Measurements from ENCODE around the gene SFRP2. TPM values are rescaled to one million over a fixed set of nuclear protein-coding genes. Genes with fewer than 3 reads are reported as not detected.

SFRP2 gene
- total RNA-seq, 1 donor from 2014 or later, result 87.7 TPM

DNA sequence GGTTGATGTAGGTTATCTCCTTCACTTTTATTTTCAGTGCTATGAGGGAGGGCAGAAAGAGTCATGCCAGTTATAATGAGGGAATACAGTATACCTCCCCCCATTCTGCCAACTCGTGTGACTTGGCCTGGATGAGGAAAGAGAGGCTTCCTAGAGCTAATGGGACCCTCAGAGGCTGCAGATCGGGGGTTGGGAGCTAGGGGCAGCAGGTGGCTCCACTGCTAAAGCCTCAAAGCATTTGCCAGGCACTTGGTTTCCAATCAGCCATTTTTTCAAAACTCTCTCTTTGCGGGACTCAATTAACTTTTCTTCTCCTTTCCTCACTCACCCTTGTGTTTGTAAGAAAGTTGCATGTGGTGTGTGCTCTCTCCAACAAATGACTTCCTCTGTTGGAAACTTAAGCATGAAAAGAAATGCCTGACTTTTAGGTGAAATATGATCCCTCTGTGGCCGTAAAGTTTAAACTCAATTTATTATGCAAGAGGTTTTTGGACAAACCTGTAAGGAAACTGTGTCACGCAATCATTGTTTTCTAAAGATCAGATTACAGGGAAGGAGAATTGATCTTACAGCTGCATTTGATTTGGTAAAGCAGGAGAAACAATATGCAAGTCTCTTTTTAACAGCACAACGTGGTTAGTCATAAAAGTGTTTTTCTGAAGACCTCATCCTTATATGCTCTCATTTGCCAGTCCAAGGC is 7.0 kb downstream of the SFRP2 start:
- TF ChIP-seq, protein P1, sequence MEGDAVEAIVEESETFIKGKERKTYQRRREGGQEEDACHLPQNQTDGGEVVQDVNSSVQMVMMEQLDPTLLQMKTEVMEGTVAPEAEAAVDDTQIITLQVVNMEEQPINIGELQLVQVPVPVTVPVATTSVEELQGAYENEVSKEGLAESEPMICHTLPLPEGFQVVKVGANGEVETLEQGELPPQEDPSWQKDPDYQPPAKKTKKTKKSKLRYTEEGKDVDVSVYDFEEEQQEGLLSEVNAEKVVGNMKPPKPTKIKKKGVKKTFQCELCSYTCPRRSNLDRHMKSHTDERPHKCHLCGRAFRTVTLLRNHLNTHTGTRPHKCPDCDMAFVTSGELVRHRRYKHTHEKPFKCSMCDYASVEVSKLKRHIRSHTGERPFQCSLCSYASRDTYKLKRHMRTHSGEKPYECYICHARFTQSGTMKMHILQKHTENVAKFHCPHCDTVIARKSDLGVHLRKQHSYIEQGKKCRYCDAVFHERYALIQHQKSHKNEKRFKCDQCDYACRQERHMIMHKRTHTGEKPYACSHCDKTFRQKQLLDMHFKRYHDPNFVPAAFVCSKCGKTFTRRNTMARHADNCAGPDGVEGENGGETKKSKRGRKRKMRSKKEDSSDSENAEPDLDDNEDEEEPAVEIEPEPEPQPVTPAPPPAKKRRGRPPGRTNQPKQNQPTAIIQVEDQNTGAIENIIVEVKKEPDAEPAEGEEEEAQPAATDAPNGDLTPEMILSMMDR (IDR thresholded peaks at IDR 0.05), result no peak
- no peaks in the 10 kb centered on the region for H3K9me3 Mint-ChIP-seq (ENCODE audit: unreplicated experiment)
- H3K27me3 Mint-ChIP-seq (ENCODE audit: unreplicated experiment), result peaks cover 66% of the 10 kb centered on the region
- H3K4me1 Mint-ChIP-seq (ENCODE audit: unreplicated experiment), result peaks cover 16% of the 10 kb centered on the region
- H3K27ac Mint-ChIP-seq (ENCODE audit: unreplicated experiment), result no peak overlapping the region
- DNase-seq (ENCODE audit: extremely low spot score, unreplicated experiment), result no peak
- no peak overlapping the region for H3K4me3 Mint-ChIP-seq (ENCODE audit: unreplicated experiment)
- peaks cover 8% of the 10 kb centered on the region for H3K36me3 Mint-ChIP-seq (ENCODE audit: unreplicated experiment)

DNA sequence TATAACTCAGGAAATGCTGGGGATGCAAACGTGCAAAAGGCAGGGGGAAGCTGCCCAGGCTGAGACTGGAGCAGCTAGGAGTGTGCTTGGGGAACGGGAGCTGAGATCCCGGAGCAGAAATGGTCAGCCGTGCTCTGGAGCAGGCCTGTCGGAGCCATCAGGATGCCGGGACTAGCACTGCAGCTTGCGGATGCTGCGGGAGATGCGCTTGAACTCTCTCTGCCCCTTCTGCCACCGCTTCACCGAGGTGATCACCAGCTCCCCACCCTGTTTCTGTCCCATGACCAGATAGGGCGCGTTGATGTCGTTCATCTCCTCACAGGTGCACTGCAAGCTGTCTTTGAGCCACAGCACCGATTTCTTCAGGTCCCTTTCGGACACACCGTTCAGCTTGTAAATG is 7.6 kb downstream of the SFRP2 start:
- H3K27me3 Mint-ChIP-seq (ENCODE audit: unreplicated experiment), result peaks cover 66% of the 10 kb centered on the region
- no peak overlapping the region for H3K4me3 Mint-ChIP-seq (ENCODE audit: unreplicated experiment)
- H3K9me3 Mint-ChIP-seq (ENCODE audit: unreplicated experiment), result no peaks in the 10 kb centered on the region
- H3K36me3 Mint-ChIP-seq (ENCODE audit: unreplicated experiment), result peaks cover 8% of the 10 kb centered on the region
- DNase-seq (ENCODE audit: extremely low spot score, unreplicated experiment), result no peak
- no peak overlapping the region for H3K27ac Mint-ChIP-seq (ENCODE audit: unreplicated experiment)
- H3K4me1 Mint-ChIP-seq (ENCODE audit: unreplicated experiment), result peaks cover 14% of the 10 kb centered on the region
- TF ChIP-seq, protein P1 (IDR thresholded peaks at IDR 0.05), result no peak

DNA sequence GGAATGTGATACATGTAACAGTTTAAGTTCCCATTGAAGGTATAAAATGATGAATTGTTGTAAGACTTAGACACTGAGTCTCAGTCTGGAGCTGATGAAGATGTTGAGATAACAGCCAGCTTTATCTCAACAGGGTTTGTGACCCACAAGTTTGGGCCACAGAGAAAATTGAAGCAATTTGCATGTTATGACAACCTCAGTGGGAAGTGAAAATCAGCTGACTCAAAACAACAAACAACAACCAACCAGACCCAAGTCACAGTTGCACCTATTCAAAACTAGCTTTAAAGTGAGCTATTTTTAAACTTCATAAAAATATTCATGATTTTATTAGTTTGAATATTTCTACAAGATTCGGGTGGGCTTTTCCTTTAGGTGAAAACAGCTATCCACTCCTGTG is 8.0 kb downstream of the SFRP2 start:
- H3K36me3 Mint-ChIP-seq (ENCODE audit: unreplicated experiment), result peaks cover 8% of the 10 kb centered on the region

DNA sequence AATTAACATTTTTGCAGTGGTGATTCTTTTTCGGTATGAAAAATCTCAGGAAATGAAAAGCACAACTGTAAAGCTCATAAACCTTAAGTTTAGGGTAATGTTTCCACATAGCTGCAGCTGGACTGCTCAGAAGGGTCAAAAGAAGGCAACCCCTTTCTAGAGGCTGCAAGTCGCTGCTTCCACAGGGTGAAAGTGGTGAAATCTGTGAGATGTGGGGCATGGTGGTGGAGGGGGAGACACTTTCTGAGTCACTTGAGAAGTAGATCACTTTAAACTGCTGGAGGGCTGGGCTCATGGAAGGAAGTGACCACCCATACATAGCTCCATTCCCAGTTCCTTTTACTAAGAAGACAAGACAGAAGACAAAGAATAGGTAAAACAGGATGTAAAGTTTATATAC is 8.7 kb downstream of the SFRP2 start:
- peaks cover 61% of the 10 kb centered on the region for H3K27me3 Mint-ChIP-seq (ENCODE audit: unreplicated experiment)
- H3K36me3 Mint-ChIP-seq (ENCODE audit: unreplicated experiment), result peaks cover 5% of the 10 kb centered on the region
- no peak overlapping the region for H3K27ac Mint-ChIP-seq (ENCODE audit: unreplicated experiment)
- DNase-seq (ENCODE audit: extremely low spot score, unreplicated experiment), result no peak
- no peak overlapping the region for H3K4me3 Mint-ChIP-seq (ENCODE audit: unreplicated experiment)
- TF ChIP-seq, protein P1 (IDR thresholded peaks at IDR 0.05), result no peak
- H3K4me1 Mint-ChIP-seq (ENCODE audit: unreplicated experiment), result peaks cover 12% of the 10 kb centered on the region
- H3K9me3 Mint-ChIP-seq (ENCODE audit: unreplicated experiment), result no peaks in the 10 kb centered on the region

More for the DNA sequence above, 8.0 kb downstream of the SFRP2 start:
- H3K4me1 Mint-ChIP-seq (ENCODE audit: unreplicated experiment), result peaks cover 13% of the 10 kb centered on the region
- H3K27me3 Mint-ChIP-seq (ENCODE audit: unreplicated experiment), result peaks cover 65% of the 10 kb centered on the region
- H3K9me3 Mint-ChIP-seq (ENCODE audit: unreplicated experiment), result no peaks in the 10 kb centered on the region
- no peak for DNase-seq (ENCODE audit: extremely low spot score, unreplicated experiment)
- H3K4me3 Mint-ChIP-seq (ENCODE audit: unreplicated experiment), result no peak overlapping the region
- no peak overlapping the region for H3K27ac Mint-ChIP-seq (ENCODE audit: unreplicated experiment)
- TF ChIP-seq, protein P1 (IDR thresholded peaks at IDR 0.05), result no peak

DNA sequence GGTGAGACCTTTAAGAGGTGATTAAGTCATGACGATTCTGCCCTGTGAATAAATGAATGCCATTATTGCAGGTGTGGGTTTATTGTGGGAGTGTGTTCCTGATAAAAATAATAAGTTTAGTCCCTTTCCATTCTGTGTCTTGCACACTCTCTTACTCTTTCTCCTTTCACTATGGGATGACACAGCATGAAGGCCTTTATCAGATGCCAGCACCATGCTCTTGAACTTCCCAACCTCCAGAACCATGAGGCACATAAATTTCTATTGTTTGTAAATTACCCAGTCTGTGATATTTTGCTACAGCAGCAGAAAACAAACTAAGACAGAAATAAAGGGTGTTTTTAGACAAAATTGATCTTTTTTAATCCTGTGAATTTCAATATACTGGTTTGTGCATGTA is 10.5 kb downstream of the SFRP2 start:
- Mint-ChIP-seq H3K27me3 (ENCODE audit: unreplicated experiment) (peaks cover 58% of the 10 kb centered on the region), H3K4me3 (ENCODE audit: unreplicated experiment) (no peak overlapping the region), H3K4me1 (ENCODE audit: unreplicated experiment) (peaks cover 12% of the 10 kb centered on the region), H3K9me3 (ENCODE audit: unreplicated experiment) (no peaks in the 10 kb centered on the region), H3K36me3 (ENCODE audit: unreplicated experiment) (peaks cover 2% of the 10 kb centered on the region), H3K27ac (ENCODE audit: unreplicated experiment) (no peak overlapping the region)
- TF ChIP-seq, protein P1 (IDR thresholded peaks at IDR 0.05), result no peak
- no peak for DNase-seq (ENCODE audit: extremely low spot score, unreplicated experiment)

Data from osteocyte (in vitro differentiated cells).